Urothelium cell line (cell line): ENCODE results near the gene CRB1.

Experiments used
- DNase-seq: peaks from one replicate; pipeline ENCODE4 v3.0.0; 2011; ENCODE audit warnings: low spot score, mixed read lengths
- FAIRE-seq: peaks from 2 replicates; lab custom pipeline; 2011; peaks lifted over from hg19 to GRCh38; lab: Jason Lieb, UNC

CRB1 gene

DNA sequence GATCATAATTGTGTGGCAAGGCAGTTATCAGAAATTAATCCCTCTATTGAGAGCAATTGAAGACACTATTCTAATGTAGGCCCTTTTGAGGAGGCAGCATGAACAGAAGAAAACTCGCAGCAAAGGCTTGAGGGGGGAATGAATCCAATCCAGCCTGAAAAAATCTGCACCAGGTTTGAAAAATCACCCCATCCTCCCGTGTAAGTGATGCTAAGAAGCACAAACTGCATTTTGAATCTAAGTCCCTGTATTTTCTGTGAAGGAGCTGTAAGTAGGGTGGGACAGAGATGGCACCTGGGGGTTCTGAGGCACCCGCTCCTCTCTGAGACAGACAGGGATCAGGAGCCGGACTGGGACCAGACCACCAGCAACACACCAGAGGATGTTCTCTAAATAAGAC is at the start of gene CRB1:
Gene CRB1, plus strand, starts transcription at position 241 of the 400 bp plus-strand sequence. CDS start 161 bp downstream, outside the sequence.
- FAIRE-seq (no peak), DNase-seq (no peak)

GRCh38 chr1:197218857-197219256 is 49.2 kb upstream of the CRB1 start:
- DNase-seq: no peak
- FAIRE-seq: no peak

DNA sequence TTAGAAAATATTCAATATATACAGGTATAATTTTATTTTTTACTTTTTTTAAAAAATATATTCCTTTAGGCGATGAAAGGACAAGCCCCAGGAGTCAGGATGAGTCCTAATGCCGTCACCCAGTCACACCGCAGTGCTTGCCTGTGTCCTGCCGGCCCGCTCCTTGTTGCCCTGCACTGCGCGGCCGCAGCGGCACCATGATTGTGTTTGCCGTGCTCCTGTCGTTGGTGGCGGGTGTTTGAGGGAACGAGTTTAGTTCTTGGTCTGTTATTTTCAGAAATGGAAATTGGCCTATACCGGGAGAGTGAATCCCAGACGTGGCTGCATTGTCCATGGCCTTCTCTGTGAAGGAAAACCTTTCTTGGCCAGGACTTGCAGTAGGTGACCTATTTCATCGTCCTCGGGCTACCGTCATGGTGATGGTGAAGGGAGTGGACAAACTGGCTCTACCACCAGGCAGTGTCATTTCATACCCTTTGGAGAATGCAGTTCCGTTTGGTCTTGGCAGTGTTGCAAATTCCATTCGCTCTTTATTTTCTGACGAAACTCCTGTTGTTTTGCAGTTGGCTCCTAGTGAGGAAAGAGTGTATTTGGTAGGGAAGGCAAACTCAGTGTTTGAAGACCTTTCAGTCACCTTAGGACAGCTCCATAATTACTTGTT is 45.9 kb upstream of the CRB1 start:
- FAIRE-seq (no peak), DNase-seq (no peak)

DNA sequence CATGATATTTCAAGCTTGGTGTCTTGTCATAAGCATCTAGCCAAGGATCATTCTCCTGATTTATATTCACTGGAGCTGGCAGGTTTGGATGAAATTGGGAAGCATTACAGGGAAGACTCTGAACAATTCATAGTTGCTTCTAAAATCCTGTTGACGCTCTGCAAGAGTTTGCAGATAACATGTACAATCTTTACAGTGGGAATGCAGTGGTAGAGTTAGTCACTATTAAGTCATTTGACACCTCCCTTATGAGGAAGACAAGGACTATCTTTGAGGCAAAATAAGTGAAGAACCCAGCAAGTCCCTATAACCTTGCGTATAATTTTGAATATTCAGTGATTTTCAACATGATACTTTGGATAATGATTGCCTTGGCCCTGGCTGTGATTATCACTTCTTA is 45.3 kb upstream of the CRB1 start:
- no peak for FAIRE-seq
- DNase-seq: no peak

DNA sequence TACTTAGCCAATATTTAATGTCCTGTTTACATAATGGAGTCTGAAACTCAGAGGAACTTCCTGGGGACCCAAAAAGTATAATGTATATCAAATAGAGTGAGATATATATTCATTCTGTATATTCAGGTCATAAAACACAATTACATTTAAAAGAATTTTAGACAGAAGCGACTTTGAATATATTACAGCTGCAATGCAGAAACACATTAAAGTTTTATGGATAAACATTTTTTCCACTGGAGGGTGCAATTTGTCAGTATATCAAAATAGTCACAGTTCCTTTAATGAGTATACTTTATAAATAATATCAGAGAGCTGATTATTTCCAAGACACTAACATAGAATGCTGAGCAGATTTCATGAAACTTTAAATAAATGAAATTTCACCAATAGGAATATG is 43.9 kb upstream of the CRB1 start:
- FAIRE-seq (no peak), DNase-seq (no peak)

DNA sequence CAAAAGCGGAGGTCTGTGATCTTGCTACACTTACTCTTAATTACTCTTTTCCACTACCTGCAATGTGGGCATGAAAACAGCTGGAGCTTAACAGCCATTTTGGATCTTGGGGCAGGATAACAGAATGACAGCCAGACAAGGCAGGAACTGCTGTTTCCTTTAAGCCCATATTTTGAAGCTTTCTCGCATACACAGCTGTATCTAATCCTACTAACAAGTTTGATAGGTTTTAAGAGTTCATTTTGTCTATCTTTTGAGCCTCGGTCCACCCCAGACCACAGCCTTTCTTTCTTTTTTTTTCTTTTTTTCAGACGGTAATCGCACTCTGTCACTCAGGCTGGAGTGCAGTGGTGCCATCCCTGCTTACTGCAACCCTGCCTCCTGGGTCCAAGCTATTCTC is 42.4 kb upstream of the CRB1 start:
- DNase-seq: no peak
- no peak for FAIRE-seq

- DNase-seq (no peak), FAIRE-seq (no peak)
Observed at GRCh38 chr1:197234581-197234980, 33.5 kb upstream of the CRB1 start.

DNA sequence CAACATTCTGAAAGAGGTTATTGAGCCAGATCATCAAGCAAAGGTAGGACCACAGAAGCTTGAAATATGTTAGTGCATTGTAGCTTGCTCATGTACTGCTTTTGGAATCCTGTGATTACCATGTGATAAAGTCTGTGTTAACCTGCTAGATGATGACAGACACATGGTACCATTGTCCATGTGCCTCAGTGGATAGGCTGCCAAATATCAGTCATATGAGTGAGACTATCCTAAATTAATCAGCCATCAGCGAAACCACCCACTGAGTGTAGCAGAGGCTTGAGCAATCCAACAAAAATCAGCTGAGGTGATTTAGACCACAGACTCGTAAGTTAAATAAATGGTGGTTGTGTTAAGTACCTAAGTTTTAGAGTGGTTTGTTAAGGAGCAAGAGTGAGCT is 32.7 kb upstream of the CRB1 start:
- FAIRE-seq (no peak), DNase-seq (no peak)

DNA sequence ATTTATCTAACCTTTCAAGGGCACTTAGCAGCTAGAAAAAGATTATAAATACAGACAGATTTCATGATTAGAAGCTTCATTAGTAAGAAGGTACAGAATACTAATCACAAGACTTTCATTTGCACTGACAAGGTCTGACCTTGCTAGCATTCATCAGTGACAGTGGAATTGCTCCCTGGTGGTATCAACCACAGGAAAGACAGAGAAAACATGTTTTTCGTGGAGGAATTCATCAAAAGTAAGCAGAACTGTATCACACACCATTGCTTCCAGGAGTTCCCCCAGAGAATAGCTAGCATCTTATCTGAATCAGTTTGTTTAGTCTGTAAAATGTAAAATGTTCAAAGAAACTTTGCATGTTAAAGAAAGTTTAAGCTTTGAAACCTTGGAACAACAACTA is 20.6 kb upstream of the CRB1 start:
- FAIRE-seq (no peak), DNase-seq (no peak)

- FAIRE-seq (no peak), DNase-seq (no peak)
Observed at GRCh38 chr1:197249324-197249723, 18.7 kb upstream of the CRB1 start.

DNA sequence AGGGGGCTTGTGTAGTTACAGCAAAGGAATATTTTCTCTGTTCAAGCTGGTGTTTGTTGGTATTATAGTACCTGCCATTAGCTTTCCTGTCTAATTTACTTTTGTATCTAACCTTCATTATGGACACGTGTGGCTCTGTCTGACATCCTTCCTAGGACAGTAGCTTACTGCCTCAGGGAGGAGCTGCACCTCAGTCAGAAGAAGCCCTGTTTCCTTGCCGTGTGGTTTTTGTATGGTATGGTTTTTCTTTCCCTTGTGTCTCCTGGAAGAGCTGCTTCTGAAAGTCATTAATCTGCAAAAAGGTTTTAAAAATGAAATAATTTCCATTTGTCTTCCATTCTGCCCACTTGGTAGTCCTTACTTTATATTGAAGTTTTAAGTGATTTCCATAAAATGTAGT is 17.4 kb upstream of the CRB1 start:
- FAIRE-seq (no peak), DNase-seq (no peak)

DNA sequence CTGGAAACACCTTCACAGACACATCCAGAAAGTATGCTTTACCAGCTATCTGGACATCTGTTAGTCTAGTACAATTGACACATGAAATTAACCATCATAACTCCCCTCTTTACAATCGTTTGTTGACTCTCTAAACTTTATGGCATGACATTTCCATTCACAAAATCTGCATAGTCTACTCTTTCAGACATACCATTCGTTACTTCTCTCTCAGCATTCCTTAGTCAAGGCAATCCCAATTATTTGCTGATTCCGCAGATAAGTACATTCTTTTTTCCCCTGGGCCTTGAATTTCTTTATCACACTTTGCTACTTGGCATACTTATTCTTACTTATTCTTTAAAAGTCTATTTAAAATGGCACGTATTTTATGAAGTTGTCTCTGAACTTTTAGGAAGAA is 15.1 kb upstream of the CRB1 start:
- FAIRE-seq: no peak
- DNase-seq: no peak

DNA sequence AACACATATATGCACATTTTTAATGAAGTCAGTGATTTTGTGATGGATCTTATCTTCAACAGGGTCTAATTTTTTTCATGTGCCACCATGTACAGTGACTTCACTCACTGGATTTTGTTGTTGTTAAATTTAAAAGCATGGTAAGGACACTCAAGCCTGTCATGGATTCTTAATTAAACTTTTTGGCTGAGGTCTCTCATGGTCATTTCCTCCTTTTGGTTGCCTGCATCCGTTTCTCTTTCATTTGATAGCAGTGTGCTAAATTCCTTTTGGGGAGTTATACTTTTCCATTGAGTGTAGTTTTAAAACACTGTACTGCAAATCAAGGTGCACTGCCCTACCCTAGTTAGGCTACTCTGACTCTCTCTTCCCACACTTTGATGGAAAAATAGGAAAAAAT is 13.2 kb upstream of the CRB1 start:
- DNase-seq (no peak), FAIRE-seq (no peak)

GRCh38 chr1:197264936-197265567 is 3.0 kb upstream of the CRB1 start:
- FAIRE-seq: no peak

GRCh38 chr1:197269053-197269452 is 1.0 kb downstream of the CRB1 start:
- FAIRE-seq: no peak
- DNase-seq: no peak

More at GRCh38 chr1:197264936-197265567, 3.0 kb upstream of the CRB1 start:
- no peak for DNase-seq

GRCh38 chr1:197272791-197273190 is 4.7 kb downstream of the CRB1 start:
- no peak for DNase-seq
- FAIRE-seq: no peak

DNA sequence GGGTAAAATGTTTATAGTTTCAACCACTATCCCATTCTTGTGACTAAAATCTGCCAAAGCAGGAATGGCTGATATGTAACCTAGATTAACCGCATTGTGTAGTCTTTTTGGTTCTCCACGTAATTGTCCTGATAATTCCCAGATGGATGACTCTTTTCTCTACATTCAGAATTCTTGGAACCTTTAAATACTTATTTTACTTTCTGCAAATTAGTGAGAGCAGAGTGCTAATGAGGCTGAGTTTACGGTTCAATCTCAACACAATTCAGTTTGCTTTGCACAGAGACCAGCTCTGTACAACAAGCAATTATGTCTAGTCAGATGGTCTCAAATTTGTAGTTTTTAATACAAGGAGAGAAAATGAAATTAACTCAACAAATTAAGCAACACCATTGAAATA is 9.1 kb downstream of the CRB1 start:
- no peak for DNase-seq
- no peak for FAIRE-seq

GRCh38 chr1:197284325-197284724 is 16.3 kb downstream of the CRB1 start:
- FAIRE-seq: no peak
- no peak for DNase-seq

DNA sequence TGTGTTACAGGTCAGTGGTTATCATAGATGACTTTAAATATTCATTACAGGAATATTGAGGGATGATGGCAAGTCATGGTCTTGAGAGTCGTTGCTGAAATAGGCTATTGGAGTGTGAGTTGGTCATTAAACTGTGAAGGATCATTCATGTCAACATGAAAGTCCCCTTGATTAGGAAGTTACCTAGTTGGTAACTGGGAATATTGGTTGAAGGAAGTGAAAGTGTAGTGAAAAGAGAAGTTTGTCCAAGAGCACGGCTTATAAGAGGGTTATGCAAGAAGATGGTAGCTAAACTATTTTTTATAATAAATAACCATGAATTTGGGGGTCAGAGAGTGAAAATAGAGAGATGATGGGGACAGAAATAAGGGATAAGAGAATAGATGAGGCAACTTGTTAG is 16.9 kb downstream of the CRB1 start:
- DNase-seq (no peak), FAIRE-seq (no peak)

DNA sequence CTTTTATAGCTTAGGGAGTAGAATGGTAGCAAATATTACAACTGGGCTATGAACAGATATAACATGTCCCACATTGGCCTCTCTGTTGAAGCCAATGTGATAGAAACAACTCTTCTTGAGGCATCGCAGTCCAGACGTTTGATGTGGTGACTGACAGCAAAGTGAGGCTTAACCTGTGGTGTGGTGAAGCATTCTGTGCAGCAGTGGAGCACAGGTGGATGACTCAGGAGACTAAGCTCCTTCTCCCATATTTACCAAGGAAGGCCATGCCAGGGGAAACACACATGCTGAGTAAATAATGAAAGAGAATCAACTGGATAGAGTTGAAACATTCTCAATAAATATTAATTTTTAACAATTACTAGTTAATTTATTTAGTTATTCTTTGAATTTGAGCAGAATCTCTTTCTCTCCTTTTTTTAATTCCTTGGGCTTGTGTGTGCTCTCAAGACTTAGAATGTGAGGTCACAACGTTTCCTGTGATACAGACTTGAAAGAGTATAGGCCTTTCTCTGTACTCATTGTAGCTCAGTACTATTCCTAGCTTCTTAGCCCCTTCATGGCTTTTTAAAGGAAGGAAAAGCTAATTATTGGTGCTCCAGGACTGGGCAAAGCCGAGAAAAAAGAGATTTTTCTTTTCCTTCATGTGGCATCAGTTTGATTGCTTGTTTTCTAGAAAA is 17.6 kb downstream of the CRB1 start:
- DNase-seq: no peak
- no peak for FAIRE-seq

DNA sequence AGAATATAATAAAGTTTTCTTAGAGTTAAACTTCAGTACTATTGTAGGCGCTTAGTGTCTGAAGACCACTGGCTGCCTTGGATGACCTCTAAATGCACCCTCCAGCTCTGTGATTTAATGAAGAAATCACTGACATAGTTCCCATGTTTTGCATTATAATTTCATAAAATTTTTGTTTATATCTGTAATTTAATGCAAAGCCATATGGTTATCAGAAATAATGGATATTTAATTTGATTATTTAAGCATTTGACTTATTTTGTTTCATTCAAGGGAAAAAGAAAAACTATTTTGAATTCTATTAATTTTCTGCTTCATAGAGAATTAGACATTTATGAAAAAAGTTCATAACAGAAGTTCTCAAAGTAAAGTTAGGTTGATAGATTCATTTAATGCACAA is 18.6 kb downstream of the CRB1 start:
- FAIRE-seq (no peak), DNase-seq (no peak)

DNA sequence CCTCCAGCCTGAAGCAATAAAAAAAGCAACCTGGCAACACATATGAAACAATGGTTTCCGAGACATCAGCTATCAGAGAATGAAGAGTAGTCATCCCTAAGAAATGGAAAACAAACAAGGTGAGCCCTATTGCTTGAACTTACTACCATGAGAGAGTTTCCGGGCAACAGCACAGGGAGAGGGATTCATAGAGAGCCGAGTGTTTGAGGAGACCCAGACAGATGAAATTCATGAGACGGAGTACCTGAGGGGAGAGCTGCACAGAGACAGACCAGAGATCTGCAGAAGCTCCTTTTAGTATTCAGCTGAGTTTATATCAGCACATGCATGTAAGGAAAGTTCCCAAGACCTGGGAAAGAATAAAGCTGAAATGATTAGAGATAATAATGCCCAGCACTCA is 19.8 kb downstream of the CRB1 start:
- FAIRE-seq (no peak), DNase-seq (no peak)
